GM18526 (cell line): ENCODE results near the gene LGMN.

Experiments used
- POLR2A ChIP-seq: IDR thresholded peaks from 3 replicates; pipeline ENCODE4 v1.6.1; 2011; ENCODE audit not compliant: insufficient read length; ENCODE audit errors: extremely low read depth

The LGMN gene

DNA sequence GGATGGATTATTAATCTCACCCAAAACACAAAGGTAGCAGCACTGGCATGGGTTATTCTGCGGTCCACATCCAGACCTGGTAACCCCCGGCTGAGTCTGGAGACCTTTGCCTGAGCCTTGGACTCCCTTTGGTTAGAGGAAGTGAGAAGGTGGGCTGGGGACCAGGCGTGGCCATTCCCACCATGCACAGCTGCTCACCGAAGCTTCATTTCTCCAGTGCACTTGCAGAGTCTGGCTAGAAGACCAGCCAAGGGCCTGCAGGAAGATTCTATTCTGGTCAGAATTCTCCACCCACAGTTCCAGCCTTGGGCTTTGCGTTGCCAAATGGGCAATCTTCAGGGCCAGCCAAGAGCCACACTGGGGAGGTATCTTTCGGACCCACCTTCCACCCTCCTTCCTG is 73.0 kb downstream of the LGMN start:
- TF ChIP-seq POLR2A = no peak

- no peak for TF ChIP-seq POLR2A
These were observed 74.8 kb downstream of the LGMN start for GRCh38 chr14:92673601-92674150.

GRCh38 chr14:92670643-92671366 is 77.6 kb downstream of the LGMN start:
- no peak for TF ChIP-seq POLR2A

DNA sequence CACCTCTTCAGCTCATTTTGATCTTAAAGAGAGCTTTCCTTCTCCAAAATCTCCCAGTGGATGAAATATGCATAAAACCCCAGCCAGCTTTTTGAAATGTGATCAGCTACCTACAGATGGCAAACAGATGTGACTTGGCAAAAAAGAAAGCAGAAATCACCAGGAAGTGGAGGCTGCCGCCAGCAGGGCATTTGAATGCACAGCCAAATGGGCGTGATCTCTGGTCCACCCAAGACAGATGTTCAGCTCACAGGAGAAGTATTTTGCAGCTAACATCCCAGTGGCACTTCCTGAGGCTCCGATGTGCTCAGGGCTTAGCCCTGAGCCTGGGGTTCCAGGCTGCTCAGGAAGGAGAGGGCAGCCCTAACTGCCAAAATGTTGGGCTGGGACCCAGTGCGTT is 78.3 kb downstream of the LGMN start:
- TF ChIP-seq POLR2A = no peak

DNA sequence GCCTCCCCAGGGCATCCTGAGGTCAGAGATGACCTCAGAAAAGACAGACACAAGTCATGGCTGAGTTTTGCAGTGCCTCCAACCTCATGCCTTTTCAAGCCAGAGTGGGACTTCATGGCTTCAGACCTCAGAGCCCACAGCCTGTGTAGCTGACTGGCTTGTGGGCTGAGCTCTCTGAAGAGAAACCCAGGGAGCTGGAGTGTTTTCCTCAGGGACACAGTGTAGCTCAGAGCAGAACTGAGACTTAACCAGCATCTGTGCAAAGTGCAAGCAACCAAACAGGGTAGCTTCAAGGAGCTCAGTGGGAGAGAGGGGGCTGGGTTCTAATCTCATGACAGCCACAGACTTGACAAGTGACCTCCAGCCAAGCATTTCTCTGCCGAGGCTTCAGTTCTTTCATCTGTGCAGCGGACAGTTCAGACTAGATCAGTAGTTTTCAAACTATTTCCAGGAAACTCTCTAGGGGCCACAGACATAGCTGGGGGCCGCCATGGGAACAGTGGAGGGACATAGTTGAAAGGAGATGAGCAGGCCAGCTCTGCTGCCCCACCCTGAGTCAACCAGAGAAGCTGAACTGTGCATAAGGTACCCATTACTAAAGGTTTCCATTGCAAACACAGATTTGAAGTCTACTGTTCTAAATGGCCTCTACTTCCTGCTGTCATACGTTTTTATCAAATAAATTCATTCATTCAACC is 80.0 kb downstream of the LGMN start:
- TF ChIP-seq POLR2A = no peak

DNA sequence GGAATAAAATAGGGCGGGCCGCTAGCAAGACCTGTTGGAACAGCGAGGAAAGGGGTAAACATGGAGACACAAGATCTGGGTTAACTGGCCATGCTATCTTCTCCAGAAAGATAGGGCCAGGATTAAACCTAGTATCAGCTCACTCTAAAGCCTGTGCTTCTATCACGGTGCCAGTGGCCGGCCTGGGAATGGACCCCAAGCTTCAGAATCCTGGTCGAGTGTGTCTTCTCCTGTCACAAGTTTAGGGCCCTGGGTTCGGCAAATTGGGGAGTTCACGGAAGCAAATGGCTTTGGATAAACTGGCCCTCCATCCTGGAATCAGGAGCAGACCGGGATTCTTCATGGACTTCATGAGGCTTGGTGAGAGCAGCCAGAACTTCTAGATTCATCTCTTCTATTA is 82.2 kb downstream of the LGMN start:
- TF ChIP-seq POLR2A = no peak

- no peak for TF ChIP-seq POLR2A
These were observed 82.7 kb downstream of the LGMN start for GRCh38 chr14:92665661-92666110.

DNA sequence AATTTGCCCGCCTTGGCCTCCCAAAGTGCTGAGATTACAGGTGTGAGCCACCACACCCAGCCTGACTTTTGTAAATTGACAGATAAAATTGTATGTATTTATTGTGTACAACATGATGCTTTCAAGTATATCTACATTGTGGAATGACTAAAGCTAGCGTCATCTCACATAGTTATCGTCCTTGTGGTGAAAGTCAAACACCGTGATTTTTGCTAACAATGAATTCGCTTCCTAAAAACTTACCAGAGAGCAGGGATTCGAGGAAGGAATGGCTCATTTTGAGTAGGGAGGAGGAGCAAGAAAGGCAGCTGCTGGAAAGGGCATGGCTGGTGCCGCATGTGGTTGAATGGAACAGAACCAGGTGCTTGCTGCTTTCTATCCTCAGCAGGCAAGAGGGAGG is 85.4 kb downstream of the LGMN start:
- TF ChIP-seq POLR2A = no peak

GRCh38 chr14:92660571-92660970 is 87.9 kb downstream of the LGMN start:
- no peak for TF ChIP-seq POLR2A

DNA sequence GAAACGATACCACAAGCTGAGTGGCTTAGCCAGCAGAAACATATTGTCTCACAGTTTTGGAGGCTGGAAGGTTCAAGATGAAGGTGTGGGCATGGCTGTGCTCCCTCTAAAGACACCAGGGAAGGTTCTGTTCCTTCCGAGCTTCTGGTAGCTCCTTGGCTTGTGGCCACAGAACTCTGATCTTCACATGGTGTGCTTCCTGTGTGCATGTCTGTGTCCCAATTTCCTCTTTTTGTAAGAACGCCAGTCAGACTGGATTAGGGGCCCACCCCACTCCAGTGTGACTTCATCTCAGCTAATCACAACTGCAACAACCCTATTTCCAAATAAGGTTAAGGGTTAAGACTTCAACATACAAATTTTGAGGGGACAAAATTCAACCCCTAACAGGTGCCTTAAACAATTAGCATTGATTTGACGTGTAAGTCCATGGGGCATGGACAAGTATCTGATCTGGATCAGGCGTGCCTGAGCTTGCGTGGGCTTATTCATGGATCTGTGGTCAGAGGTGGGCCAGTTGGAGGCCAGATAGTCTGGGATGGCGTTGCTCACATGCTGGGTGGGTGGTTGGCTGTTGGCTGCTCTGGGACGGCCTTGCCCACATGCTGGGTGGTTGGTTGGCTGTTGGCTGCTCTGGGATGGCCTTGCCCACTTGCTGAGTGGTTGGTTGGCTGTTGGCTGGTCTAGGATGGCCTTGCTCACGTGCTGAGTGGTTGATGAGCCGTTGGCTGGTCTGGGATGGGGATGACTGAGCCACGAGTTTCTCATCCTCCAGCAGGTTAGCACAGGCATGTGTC is 88.5 kb downstream of the LGMN start:
- TF ChIP-seq POLR2A = no peak

GRCh38 chr14:92658684-92659083 is 89.7 kb downstream of the LGMN start:
- TF ChIP-seq POLR2A = no peak

- no peak for TF ChIP-seq POLR2A
These were observed 90.3 kb downstream of the LGMN start for GRCh38 chr14:92658160-92658559.

GRCh38 chr14:92657457-92658142 is 90.8 kb downstream of the LGMN start:
- no peak for TF ChIP-seq POLR2A

- no peak for TF ChIP-seq POLR2A
These were observed 91.9 kb downstream of the LGMN start for GRCh38 chr14:92656306-92657081.
